MM.1S (cell line): ENCODE results near the gene MAFF.

ENCODE experiments used
- DNase-seq: peaks from one replicate; pipeline ENCODE4 v3.0.0-alpha.2; 2015
- H2AFZ ChIP-seq: fragments of 300-600 bp; sonication (generic); 2 replicates; pipeline ENCODE4 v1.6.0; 2016; ENCODE audit warnings: antibody characterized with exemption, low read length
- H3F3A ChIP-seq: fragments of 300-600 bp; sonication (generic); 2 replicates; pipeline ENCODE4 v1.6.1; 2016; ENCODE audit warnings: mild to moderate bottlenecking, antibody characterized with exemption, low read length, moderate library complexity, mixed read lengths; ENCODE audit not compliant: insufficient read depth
- H3K27ac ChIP-seq: fragments of 300-600 bp; sonication (generic); 2 replicates; pipeline ENCODE4 v1.5.1; 2016; ENCODE audit warnings: mild to moderate bottlenecking, low read length
- H3K27me3 ChIP-seq: fragments of 300-600 bp; sonication (generic); replicated peaks from 2 replicates; pipeline ENCODE4 v1.6.0; 2016; ENCODE audit warnings: low read length; ENCODE audit not compliant: insufficient read depth
- H3K36me3 ChIP-seq: fragments of 300-600 bp; sonication (generic); replicated peaks from 2 replicates; pipeline ENCODE4 v1.6.1; 2016; ENCODE audit warnings: mild to moderate bottlenecking, low read length, mixed read lengths; ENCODE audit not compliant: insufficient read depth
- H3K4me1 ChIP-seq: fragments of 300-600 bp; sonication (generic); 2 replicates; pipeline ENCODE4 v1.6.1; 2016; ENCODE audit warnings: low read length, mixed read lengths
- H3K4me2 ChIP-seq: fragments of 300-600 bp; sonication (generic); 2 replicates; pipeline ENCODE4 v1.6.0; 2016; ENCODE audit warnings: low read depth, low read length
- H3K4me3 ChIP-seq: fragments of 300-600 bp; sonication (generic); 2 replicates; pipeline ENCODE4 v1.5.1; 2016; ENCODE audit warnings: low read length, mixed read lengths
- H3K79me2 ChIP-seq: fragments of 300-600 bp; sonication (generic); 2 replicates; pipeline ENCODE4 v1.6.1; 2016; ENCODE audit warnings: mixed run types, low read length, mixed read lengths
- H3K9ac ChIP-seq: fragments of 300-600 bp; sonication (generic); 2 replicates; pipeline ENCODE4 v1.6.1; 2016; ENCODE audit warnings: low read length, mixed read lengths
- H3K9me2 ChIP-seq: fragments of 300-600 bp; sonication (generic); replicated peaks from 2 replicates; pipeline ENCODE4 v1.6.1; 2016; ENCODE audit warnings: mild to moderate bottlenecking, low read length, mixed read lengths; ENCODE audit not compliant: insufficient read depth
- H3K9me3 ChIP-seq: fragments of 300-600 bp; sonication (generic); replicated peaks from 2 replicates; pipeline ENCODE4 v1.6.1; 2016; ENCODE audit warnings: mild to moderate bottlenecking, low read length, mixed read lengths; ENCODE audit not compliant: insufficient read depth
- H4K20me1 ChIP-seq: fragments of 300-600 bp; sonication (generic); 2 replicates; pipeline ENCODE4 v1.6.1; 2016; ENCODE audit warnings: mild to moderate bottlenecking, low read length, moderate library complexity, mixed read lengths; ENCODE audit not compliant: insufficient read depth
- EZH2 ChIP-seq: fragments of 300-600 bp; sonication (generic); optimal IDR thresholded peaks from 2 replicates; pipeline ENCODE3; 2017; ENCODE audit warnings: low read depth, mild to moderate bottlenecking, antibody characterized with exemption, low read length, mixed read lengths
- EZH2phosphoT487 ChIP-seq: fragments of 300-600 bp; sonication (generic); IDR thresholded peaks from 2 replicates; pipeline ENCODE4 v1.6.1; 2018; ENCODE audit warnings: antibody characterized with exemption, low read length
- TF ChIP-seq, protein P1 (sequence below): fragments of 300-600 bp; sonication (generic); IDR thresholded peaks from 2 replicates; pipeline ENCODE4 v1.5.1; 2016; ENCODE audit warnings: antibody characterized with exemption, low read length, mixed read lengths

The MAFF gene

DNA sequence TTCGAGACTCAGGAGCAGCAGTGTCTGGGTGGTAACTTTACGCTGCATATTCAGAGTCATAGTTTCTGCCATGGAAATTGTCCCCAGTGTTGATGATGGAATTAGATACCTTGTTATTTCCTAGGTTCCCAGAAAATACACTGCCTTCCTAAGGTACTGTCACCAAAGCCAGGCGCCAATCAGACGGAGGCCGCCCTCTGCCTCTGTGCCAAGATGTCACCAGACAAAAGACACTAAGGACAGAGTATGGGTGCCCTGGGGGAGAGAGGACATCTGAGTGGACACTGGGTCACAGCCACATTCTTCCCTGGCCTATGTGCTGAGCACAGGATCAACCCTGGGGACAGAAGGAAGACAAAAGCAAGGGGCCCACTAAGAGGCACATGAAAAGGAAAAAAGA is 31.3 kb upstream of the MAFF start:
- Histone ChIP-seq H3K4me3 (no peak overlapping the region), H3K4me1 (no peaks in the 10 kb centered on the region)

DNA sequence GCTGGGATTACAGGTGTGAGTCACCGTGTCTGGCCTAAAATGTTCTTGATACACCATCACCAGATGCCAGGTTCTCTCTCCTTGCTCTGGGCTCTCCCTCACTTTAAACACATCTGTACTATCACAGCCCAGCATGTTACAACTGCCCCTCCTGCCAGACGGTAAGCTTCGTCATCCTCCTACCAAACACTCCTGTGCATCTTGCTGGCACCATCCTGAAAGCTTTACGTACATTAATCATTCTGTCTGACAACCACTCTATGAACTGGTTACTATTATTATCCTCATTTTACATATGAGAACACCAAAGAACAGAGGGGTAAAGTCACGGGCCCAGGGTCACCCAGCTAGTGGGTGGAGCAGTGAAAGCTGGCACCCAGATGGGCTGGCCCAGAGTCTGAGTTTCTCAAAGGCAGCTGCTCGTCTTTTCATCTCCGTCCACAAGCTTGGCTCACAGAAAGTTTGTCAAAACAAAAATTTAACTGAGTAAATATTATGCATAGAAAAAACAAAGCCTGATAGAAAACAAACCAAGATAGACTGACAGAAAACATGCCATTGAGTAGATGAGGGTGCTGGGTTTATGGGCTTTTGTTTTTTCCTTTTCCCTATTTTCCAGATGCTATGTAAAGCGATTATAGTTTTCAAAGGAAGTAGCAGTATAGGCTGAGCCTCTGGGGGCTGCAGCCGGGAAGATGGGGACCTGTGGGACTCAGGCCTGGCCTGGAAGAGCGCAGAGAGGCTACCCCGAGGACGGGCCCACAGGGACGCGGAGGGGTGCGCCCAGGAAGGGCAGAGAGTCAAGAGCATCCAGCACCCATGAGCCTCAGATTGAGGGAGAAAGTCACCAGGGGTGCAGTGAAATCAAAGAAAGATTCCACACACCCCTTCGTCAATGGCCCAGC is 29.6 kb upstream of the MAFF start:
- no peaks in the 10 kb centered on the region for H4K20me1 ChIP-seq
- H3K4me3 ChIP-seq: no peak overlapping the region
- DNase-seq: no peak
- H3K4me1 ChIP-seq: no peaks in the 10 kb centered on the region; the same call in 1 of the 2 replicates
- no peaks in the 10 kb centered on the region for H3K9me3 ChIP-seq
- H3F3A ChIP-seq: 0 out of 2 replicates have a peak, but pooled peaks cover 2% of the 10 kb centered on the region
- H3K79me2 ChIP-seq: no peaks in the 10 kb centered on the region
- H3K27ac ChIP-seq: no peak overlapping the region
- H3K9me2 ChIP-seq: no peaks in the 10 kb centered on the region
- no peak overlapping the region for H3K9ac ChIP-seq
- H3K36me3 ChIP-seq: no peaks in the 10 kb centered on the region
- no peaks in the 10 kb centered on the region for H3K27me3 ChIP-seq
- no peak overlapping the region for H2AFZ ChIP-seq
- H3K4me2 ChIP-seq: no peak overlapping the region
- no peak for TF ChIP-seq EZH2
- TF ChIP-seq, protein P1, sequence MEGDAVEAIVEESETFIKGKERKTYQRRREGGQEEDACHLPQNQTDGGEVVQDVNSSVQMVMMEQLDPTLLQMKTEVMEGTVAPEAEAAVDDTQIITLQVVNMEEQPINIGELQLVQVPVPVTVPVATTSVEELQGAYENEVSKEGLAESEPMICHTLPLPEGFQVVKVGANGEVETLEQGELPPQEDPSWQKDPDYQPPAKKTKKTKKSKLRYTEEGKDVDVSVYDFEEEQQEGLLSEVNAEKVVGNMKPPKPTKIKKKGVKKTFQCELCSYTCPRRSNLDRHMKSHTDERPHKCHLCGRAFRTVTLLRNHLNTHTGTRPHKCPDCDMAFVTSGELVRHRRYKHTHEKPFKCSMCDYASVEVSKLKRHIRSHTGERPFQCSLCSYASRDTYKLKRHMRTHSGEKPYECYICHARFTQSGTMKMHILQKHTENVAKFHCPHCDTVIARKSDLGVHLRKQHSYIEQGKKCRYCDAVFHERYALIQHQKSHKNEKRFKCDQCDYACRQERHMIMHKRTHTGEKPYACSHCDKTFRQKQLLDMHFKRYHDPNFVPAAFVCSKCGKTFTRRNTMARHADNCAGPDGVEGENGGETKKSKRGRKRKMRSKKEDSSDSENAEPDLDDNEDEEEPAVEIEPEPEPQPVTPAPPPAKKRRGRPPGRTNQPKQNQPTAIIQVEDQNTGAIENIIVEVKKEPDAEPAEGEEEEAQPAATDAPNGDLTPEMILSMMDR: no peak

More for the DNA sequence above, 31.3 kb upstream of the MAFF start:
- Histone ChIP-seq H3K27me3 (no peaks in the 10 kb centered on the region), H2AFZ (no peak overlapping the region), H3K9ac (no peak overlapping the region), H3K9me3 (no peaks in the 10 kb centered on the region), H3K4me2 (no peak overlapping the region), H3K27ac (no peak overlapping the region), H3K79me2 (no peaks in the 10 kb centered on the region), H3K36me3 (no peaks in the 10 kb centered on the region), H4K20me1 (no peaks in the 10 kb centered on the region), H3F3A (no peaks in the 10 kb centered on the region), H3K9me2 (no peaks in the 10 kb centered on the region)
- no peak for DNase-seq
- TF ChIP-seq EZH2phosphoT487: no peak
- TF ChIP-seq, protein P1: no peak
- TF ChIP-seq EZH2: no peak

DNA sequence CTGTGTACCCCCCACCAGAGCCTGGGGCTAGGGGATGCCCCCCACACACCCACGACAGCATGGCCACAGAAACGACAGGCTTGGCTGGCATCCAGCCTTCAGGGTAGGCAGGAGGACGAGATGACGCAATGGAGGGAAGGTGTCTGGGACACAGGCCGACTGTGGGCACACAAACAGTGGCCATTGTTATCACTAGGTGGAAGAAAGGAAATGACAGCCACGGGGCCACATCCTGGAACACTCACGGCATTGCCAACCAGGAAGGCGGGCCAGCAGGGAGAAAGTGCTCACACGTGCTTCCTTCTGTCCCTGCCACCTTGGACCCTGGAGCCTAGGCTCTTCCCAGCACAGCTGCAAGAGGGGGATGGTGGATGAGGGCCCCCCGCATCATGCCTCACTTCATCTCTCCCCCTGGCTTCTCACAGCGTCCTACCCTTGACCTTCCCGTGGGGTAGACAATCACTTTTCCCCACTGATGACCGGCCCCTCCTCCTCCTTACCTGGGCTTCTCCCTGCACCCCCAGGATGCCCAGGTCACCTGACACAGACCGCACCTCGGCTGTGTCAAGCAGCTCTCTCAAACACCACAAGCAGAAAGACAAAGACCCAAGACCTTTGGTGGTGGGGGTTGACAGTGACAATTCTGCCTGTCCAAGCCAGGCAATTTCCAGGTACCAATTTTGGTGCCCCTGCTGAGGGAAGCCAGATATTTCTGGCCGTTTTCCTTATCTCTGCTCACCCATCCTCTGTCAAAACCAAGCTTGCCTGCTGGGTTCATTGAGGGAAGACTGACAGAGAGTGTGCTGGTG is 28.8 kb upstream of the MAFF start:
- Histone ChIP-seq H4K20me1 (no peaks in the 10 kb centered on the region), H3F3A (0 out of 2 replicates have a peak, but pooled peaks cover 3% of the 10 kb centered on the region), H3K9me2 (no peaks in the 10 kb centered on the region), H3K4me3 (no peak overlapping the region), H3K27me3 (no peaks in the 10 kb centered on the region), H3K9ac (no peak overlapping the region), H3K4me2 (no peak overlapping the region), H3K36me3 (no peaks in the 10 kb centered on the region), H3K27ac (no peak overlapping the region), H3K4me1 (peaks cover 5% of the 10 kb centered on the region), H3K9me3 (no peaks in the 10 kb centered on the region), H3K79me2 (no peaks in the 10 kb centered on the region), H2AFZ (no peak overlapping the region)
- no peak for DNase-seq
- TF ChIP-seq EZH2 (no peak), EZH2phosphoT487 (no peak)
- TF ChIP-seq, protein P1: no peak
